ENCODE data around the gene SND1.

DNA sequence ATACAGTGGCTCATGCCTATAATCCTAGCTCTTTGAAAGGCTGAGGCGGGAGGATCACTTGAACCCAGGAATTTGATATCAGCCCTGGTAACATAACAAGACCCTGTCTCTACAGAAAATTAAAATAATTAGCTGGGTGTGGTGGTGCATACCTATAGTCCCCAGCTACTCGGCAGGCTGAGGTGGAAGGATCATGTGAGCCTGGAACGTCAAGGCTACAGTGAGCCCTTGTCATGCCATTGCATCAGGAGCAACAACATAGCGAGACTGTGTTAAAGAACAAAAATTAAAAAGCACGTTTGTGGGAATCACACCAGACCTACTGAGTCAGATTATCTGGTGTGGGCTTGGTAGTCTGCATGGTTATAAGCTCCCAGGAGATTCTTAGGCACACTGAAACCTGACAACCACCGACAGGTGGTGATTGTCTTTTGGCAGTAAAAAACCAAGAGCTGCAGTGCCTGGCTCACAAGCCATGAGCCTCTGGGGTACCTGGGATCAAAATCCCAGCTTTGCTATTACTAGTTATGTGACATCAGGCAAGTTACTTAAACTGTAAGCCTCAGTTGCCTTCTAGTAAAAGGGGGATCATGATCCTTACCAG is 146.9 kb downstream of the SND1 start:
- TF ChIP-seq, protein P1, sequence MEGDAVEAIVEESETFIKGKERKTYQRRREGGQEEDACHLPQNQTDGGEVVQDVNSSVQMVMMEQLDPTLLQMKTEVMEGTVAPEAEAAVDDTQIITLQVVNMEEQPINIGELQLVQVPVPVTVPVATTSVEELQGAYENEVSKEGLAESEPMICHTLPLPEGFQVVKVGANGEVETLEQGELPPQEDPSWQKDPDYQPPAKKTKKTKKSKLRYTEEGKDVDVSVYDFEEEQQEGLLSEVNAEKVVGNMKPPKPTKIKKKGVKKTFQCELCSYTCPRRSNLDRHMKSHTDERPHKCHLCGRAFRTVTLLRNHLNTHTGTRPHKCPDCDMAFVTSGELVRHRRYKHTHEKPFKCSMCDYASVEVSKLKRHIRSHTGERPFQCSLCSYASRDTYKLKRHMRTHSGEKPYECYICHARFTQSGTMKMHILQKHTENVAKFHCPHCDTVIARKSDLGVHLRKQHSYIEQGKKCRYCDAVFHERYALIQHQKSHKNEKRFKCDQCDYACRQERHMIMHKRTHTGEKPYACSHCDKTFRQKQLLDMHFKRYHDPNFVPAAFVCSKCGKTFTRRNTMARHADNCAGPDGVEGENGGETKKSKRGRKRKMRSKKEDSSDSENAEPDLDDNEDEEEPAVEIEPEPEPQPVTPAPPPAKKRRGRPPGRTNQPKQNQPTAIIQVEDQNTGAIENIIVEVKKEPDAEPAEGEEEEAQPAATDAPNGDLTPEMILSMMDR (IDR thresholded peaks at IDR 0.05), result no peak
- TF ChIP-seq POLR2A (IDR thresholded peaks at IDR 0.05), result no peak

Measured in body of pancreas (tissue), 4 donors.